SK-N-SH treated with all-trans-retinoic acid at 6 μM for 48 hours (cell line): Measurements from ENCODE around the gene CEACAM20.

Experiments used
- ARNTL ChIP-seq: fragments of 450-650 bp; formaldehyde crosslinking; IDR thresholded peaks from 2 replicates; pipeline ENCODE4 v1.5.0; 2020; ENCODE audit warnings: low read depth, mild to moderate bottlenecking, moderate library complexity, borderline replicate concordance
- CSDC2 ChIP-seq: fragments of 250-450 bp; sonication (Bioruptor Pico); IDR thresholded peaks from 2 replicates; pipeline ENCODE4 v1.5.0; 2020; ENCODE audit warnings: mild to moderate bottlenecking, moderate library complexity
- CSRNP3 ChIP-seq: fragments of 250-450 bp; sonication (Bioruptor Pico); IDR thresholded peaks from 2 replicates; pipeline ENCODE4 v1.5.1; 2021; ENCODE audit warnings: mild to moderate bottlenecking, moderate library complexity
- ESRRG ChIP-seq: fragments of 250-450 bp; sonication (Bioruptor Pico); IDR thresholded peaks from 2 replicates; pipeline ENCODE4 v1.6.1; 2021; ENCODE audit warnings: mild to moderate bottlenecking
- GLIS3 ChIP-seq: fragments of 250-450 bp; sonication (Bioruptor Pico); IDR thresholded peaks from 2 replicates; pipeline ENCODE4 v1.5.0; 2020; ENCODE audit warnings: mild to moderate bottlenecking, moderate library complexity
- RARB ChIP-seq: fragments of 250-450 bp; sonication (Bioruptor Pico); IDR thresholded peaks from 2 replicates; pipeline ENCODE4 v1.8.0; 2021; ENCODE audit warnings: mild to moderate bottlenecking, moderate library complexity
- TOX ChIP-seq: fragments of 250-450 bp; sonication (Bioruptor Pico); IDR thresholded peaks from 2 replicates; pipeline ENCODE4 v1.8.0; 2021; ENCODE audit warnings: mild to moderate bottlenecking, moderate library complexity, borderline replicate concordance
- TSHZ2 ChIP-seq: fragments of 250-450 bp; sonication (Bioruptor Pico); IDR thresholded peaks from 2 replicates; pipeline ENCODE4 v1.5.0; 2020; ENCODE audit warnings: mild to moderate bottlenecking, moderate library complexity
- ZFP3 ChIP-seq: fragments of 250-450 bp; sonication (Bioruptor Pico); IDR thresholded peaks from 2 replicates; pipeline ENCODE4 v1.5.0; 2020; ENCODE audit warnings: mild to moderate bottlenecking, moderate library complexity
- ZFP30 ChIP-seq: fragments of 450-650 bp; formaldehyde crosslinking; IDR thresholded peaks from 2 replicates; pipeline ENCODE4 v1.5.0; 2022; ENCODE audit warnings: mild to moderate bottlenecking, moderate library complexity
- TF ChIP-seq, protein P1 (sequence below): fragments of 250-450 bp; sonication (Bioruptor Pico); IDR thresholded peaks from 2 replicates; pipeline ENCODE4 v1.8.0; 2020; ENCODE audit warnings: mild to moderate bottlenecking, moderate library complexity, borderline replicate concordance

DNA sequence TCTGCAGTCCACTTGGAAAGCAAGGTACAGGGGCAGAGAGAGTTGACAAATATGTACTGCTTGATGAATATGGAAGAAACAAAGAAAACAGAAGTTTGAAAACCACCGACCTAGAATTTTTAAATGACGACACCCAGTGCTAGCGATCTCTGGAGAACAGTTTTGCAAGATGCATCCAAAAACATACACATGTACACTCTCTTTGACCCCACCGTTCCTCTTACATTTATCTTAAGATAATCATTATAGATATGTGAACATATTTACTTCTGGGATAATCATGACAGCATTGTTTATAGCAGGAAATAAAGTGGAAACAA lies 43.1 kb upstream of the CEACAM20 start:
- TF ChIP-seq TOX (CRISPR knock-in tag) (no peak), ESRRG (CRISPR knock-in tag) (no peak), ZFP3 (CRISPR knock-in tag) (no peak), CSRNP3 (no peak), RARB (CRISPR knock-in tag) (no peak), ZFP30 (no peak), CSDC2 (CRISPR knock-in tag) (no peak), TSHZ2 (no peak), GLIS3 (no peak), ARNTL (CRISPR knock-in tag) (no peak)
- TF ChIP-seq, protein P1, sequence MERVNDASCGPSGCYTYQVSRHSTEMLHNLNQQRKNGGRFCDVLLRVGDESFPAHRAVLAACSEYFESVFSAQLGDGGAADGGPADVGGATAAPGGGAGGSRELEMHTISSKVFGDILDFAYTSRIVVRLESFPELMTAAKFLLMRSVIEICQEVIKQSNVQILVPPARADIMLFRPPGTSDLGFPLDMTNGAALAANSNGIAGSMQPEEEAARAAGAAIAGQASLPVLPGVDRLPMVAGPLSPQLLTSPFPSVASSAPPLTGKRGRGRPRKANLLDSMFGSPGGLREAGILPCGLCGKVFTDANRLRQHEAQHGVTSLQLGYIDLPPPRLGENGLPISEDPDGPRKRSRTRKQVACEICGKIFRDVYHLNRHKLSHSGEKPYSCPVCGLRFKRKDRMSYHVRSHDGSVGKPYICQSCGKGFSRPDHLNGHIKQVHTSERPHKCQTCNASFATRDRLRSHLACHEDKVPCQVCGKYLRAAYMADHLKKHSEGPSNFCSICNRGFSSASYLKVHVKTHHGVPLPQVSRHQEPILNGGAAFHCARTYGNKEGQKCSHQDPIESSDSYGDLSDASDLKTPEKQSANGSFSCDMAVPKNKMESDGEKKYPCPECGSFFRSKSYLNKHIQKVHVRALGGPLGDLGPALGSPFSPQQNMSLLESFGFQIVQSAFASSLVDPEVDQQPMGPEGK (CRISPR knock-in tag): no peak
